ENCODE data around the gene PHC2. TPM values are rescaled to one million over a fixed set of nuclear protein-coding genes. Genes with fewer than 3 reads are reported as not detected.

PHC2 gene
- total RNA-seq, 1 experiment from 2014 or later, result 9.4 TPM

- H3K9me3 Mint-ChIP-seq, result no peaks in the 10 kb centered on the region
- H3K27me3 Mint-ChIP-seq (ENCODE audit: low read depth), result peaks cover 13% of the 10 kb centered on the region
- Histone ChIP-seq H3K9me3 (ENCODE audit: control insufficient read depth, low read depth, low read length) (no peaks in the 10 kb centered on the region), H2AFZ (ENCODE audit: low read length) (no peak overlapping the region), H4K5ac (ENCODE audit: insufficient read length, low read depth, low read length) (no peak overlapping the region), H3K27ac (ENCODE audit: insufficient read length, low read depth, low read length) (no peak overlapping the region), H3K23ac (ENCODE audit: insufficient read length, low read depth, low read length) (no peak overlapping the region), H4K8ac (replicated peaks; ENCODE audit: insufficient read length, low read depth, low read length) (no peak overlapping the region), H3K56ac (ENCODE audit: insufficient read length, low read depth, low read length) (no peak overlapping the region), H2BK5ac (ENCODE audit: insufficient read length, low read length) (no peak overlapping the region), H2BK20ac (ENCODE audit: low read depth, low read length, poor library complexity, severe bottlenecking) (no peak overlapping the region), H3K4ac (ENCODE audit: low read depth, low read length) (no peak overlapping the region), H3T11ph (ENCODE audit: low read length) (no peak overlapping the region), H2BK120ac (ENCODE audit: low read depth, low read length, poor library complexity, severe bottlenecking) (no peak overlapping the region), H3K4me2 (ENCODE audit: insufficient read depth, insufficient read length, low read length) (no peak overlapping the region), H3K79me1 (ENCODE audit: insufficient read depth, low read depth, low read length, poor library complexity, severe bottlenecking) (no peaks in the 10 kb centered on the region), H4K20me1 (ENCODE audit: control insufficient read depth, insufficient read depth, insufficient read length) (no peaks in the 10 kb centered on the region), H3K14ac (ENCODE audit: insufficient read depth, low read length) (no peak overlapping the region), H3K4me1 (ENCODE audit: insufficient read depth, low read length) (no peaks in the 10 kb centered on the region), H2BK12ac (ENCODE audit: insufficient read length, low read depth, low read length) (no peak overlapping the region), H3K23me2 (ENCODE audit: insufficient read length, low read depth, low read length, poor library complexity, severe bottlenecking) (no peaks in the 10 kb centered on the region), H3K18ac (ENCODE audit: insufficient read length, low read depth, low read length) (no peak overlapping the region), H3K9ac (ENCODE audit: extremely low read depth, insufficient read length, low read length) (no peak overlapping the region), H2BK15ac (ENCODE audit: low read depth, low read length) (no peak overlapping the region), H3K79me2 (ENCODE audit: insufficient read depth, low read length) (no peaks in the 10 kb centered on the region), H2AK5ac (ENCODE audit: insufficient read length, low read length) (no peak overlapping the region), H3K27me3 (ENCODE audit: insufficient read depth, low read length) (no peaks in the 10 kb centered on the region), H4K91ac (ENCODE audit: insufficient read length, low read depth, low read length) (no peak overlapping the region)
- H3K27ac Mint-ChIP-seq, result no peak overlapping the region; a peak in 1 of 7 replicates
- no peak overlapping the region for H3K4me3 Mint-ChIP-seq
- no peak for TF ChIP-seq CTCF (conservative IDR thresholded peaks at IDR 0.05)
- no peak for DNase-seq
- H3K36me3 Mint-ChIP-seq (ENCODE audit: insufficient read depth in 1 of 3, low read depth in 3 of 3), result no peaks in the 10 kb centered on the region
- H3K4me1 Mint-ChIP-seq, result peaks cover 0 to 4% of the 10 kb centered on the region in 2 experiments; a peak in 3 of 4 replicates
- no CpG with 5 or more reads among the region's 3 CpGs for whole genome bisulfite sequencing (ENCODE audit: extremely low coverage, insufficient read length, low lambda C conversion rate)
Observed at GRCh38 chr1:33464552-33464951, 33.7 kb upstream of the PHC2 start.

Data from H9 (cell line).